ENCODE measurements around the gene ELFN2.

- TF ChIP-seq, protein P1, sequence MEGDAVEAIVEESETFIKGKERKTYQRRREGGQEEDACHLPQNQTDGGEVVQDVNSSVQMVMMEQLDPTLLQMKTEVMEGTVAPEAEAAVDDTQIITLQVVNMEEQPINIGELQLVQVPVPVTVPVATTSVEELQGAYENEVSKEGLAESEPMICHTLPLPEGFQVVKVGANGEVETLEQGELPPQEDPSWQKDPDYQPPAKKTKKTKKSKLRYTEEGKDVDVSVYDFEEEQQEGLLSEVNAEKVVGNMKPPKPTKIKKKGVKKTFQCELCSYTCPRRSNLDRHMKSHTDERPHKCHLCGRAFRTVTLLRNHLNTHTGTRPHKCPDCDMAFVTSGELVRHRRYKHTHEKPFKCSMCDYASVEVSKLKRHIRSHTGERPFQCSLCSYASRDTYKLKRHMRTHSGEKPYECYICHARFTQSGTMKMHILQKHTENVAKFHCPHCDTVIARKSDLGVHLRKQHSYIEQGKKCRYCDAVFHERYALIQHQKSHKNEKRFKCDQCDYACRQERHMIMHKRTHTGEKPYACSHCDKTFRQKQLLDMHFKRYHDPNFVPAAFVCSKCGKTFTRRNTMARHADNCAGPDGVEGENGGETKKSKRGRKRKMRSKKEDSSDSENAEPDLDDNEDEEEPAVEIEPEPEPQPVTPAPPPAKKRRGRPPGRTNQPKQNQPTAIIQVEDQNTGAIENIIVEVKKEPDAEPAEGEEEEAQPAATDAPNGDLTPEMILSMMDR (IDR thresholded peaks at IDR 0.05), result no peak
- TF ChIP-seq POLR2A (IDR thresholded peaks at IDR 0.05), result no peak
These were observed 30.1 kb downstream of the ELFN2 start for GRCh38 chr22:37397226-37397625.
